RWPE1 (cell line): ENCODE results near the gene GLMP.
A peak's percentile ranks its signal among the peaks of the same experiment; 100 is the strongest.

Source experiments
- CTCF ChIA-PET: fragments of 350-600 bp; sonication (Branson Sonifier 250); formaldehyde crosslinking; extraction: SDS; loops from one replicate; lab custom pipeline; 2021; lab: Yijun Ruan, JAX
- POLR2A ChIA-PET: fragments of 400-600 bp; formaldehyde crosslinking; extraction: SDS; loops from one replicate; lab custom pipeline; 2020; ENCODE audit warnings: antibody characterized with exemption; ENCODE audit not compliant: low non-redundant PET; lab: Yijun Ruan, JAX
- DNase-seq: peaks from one replicate; pipeline ENCODE4 v3.0.0; 2012; ENCODE audit warnings: low spot score
- H3K27ac ChIP-seq: fragments of 450-650 bp; 2 replicates; pipeline ENCODE4 v1.5.1; 2017
- TF ChIP-seq, protein P1 (sequence below): fragments of 450-650 bp; conservative IDR thresholded peaks from 2 replicates; pipeline ENCODE4 v1.5.1; 2017; ENCODE audit warnings: low read depth, mild to moderate bottlenecking

GLMP gene

DNA sequence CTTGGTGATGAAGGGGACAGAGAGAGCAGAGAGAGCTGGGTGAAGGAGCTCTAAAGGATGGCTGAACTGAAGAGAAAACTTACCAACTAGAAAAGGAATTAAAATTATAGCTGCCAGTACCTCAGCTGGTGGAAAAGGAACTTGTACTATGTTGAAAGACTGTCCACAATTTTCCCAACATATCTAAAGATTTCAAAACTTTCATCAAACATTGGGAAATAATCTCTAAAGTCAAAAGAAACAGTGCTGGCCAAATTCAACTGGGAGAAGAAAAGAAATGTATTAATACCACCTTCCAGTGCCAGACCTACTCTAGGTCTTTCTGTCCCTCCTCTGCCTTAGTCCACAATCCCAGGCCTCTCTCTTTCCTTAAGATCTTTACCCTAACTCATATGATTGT, 18.9 kb downstream of the GLMP start:
- TF ChIP-seq, protein P1, sequence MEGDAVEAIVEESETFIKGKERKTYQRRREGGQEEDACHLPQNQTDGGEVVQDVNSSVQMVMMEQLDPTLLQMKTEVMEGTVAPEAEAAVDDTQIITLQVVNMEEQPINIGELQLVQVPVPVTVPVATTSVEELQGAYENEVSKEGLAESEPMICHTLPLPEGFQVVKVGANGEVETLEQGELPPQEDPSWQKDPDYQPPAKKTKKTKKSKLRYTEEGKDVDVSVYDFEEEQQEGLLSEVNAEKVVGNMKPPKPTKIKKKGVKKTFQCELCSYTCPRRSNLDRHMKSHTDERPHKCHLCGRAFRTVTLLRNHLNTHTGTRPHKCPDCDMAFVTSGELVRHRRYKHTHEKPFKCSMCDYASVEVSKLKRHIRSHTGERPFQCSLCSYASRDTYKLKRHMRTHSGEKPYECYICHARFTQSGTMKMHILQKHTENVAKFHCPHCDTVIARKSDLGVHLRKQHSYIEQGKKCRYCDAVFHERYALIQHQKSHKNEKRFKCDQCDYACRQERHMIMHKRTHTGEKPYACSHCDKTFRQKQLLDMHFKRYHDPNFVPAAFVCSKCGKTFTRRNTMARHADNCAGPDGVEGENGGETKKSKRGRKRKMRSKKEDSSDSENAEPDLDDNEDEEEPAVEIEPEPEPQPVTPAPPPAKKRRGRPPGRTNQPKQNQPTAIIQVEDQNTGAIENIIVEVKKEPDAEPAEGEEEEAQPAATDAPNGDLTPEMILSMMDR = no peak
- ChIA-PET POLR2A (no interaction called here), CTCF (interaction anchor here (1.1 kb wide), 1 partner anchor 14 kb away, joined by 3 read pairs; no protein-coding TSS in a partner anchor)
- peak overlapping the region; percentile 68 for H3K27ac ChIP-seq
- no peak for DNase-seq

DNA sequence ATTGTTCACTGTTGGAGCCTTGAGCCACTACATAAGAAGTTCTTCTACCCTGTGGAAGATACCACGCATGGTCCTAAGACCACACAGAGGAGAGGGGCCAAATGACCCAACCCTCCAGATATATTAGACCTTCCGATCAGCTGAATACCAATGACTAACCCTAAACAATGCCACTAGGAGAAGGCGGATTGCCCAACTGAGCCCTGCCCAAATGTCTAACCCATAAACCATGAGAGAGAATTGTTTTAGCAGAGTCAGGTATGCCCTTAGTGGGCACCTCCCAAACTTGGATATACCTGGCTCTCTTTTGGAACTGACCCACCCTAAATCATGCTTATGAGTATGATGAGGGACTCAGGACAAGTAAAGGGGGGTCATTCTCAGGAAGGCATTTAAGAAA, 25.2 kb downstream of the GLMP start:
- TF ChIP-seq, protein P1 = no peak
- DNase-seq = no peak
- H3K27ac ChIP-seq = no peak overlapping the region
- ChIA-PET CTCF (no interaction called here), POLR2A (no interaction called here)

DNA sequence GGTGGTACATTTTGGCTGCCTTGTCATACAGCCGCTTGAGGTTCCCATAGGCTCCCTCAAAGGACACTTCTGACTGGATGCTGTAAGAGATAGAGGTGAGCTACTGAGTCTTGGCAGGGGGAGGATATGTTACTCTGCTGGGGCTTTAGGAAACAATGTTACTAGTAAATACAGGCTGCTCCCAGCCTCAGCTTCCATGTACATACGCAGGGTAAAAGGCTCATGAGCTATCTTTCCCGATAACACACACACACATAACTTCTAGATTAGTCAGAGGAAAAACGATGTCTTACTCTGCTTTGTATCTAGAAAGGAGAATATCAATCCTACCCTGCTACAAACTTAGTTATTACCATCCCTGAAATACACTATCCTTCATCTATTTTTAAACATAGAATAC, 27.1 kb downstream of the GLMP start:
- ChIA-PET POLR2A (no interaction called here), CTCF (no interaction called here)
- TF ChIP-seq, protein P1 = no peak
- H3K27ac ChIP-seq = no peak overlapping the region; the same call in 1 of the 2 replicates
- no peak for DNase-seq

DNA sequence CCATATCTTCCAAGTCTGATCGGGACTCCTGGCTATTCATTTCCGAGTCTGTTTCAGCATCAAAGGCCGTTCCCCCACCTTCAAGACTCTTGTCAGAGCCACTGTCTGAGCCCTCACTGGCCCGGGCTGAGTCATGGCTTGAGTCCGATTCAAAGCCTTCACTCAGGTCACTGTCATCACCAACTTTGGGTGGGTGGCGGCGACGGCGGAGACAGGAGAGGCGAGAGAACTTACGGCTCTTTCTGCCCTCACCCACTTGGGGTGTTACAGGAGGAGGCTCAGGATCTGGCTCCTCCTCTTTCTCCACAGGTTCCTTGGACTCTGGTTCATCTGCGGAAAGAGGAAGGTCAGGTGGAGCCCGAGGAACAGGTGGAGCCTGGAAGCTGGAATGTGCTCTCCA, 29.4 kb downstream of the GLMP start:
- DNase-seq = no peak
- TF ChIP-seq, protein P1 = no peak
- H3K27ac ChIP-seq = peak overlapping the region; percentile 29
- ChIA-PET CTCF (no interaction called here), POLR2A (no interaction called here)

DNA sequence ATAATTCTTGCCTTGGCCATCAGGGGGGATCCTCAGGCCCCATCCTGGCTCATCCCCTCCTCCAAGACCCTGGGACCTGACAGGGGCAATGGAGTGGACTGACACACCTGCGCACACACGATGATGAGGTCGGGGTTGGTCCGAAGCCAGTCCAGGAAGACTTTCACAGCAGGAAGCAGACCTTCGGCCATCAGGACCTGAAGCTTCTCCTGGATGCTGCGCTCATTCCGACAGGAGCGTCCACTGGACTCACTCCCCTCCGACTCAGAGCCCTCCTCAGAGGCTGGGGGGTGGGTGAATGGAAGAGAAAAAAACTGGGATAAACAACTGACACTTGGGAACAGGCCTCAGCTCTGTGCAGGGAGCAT, 32.2 kb downstream of the GLMP start:
- CTCF ChIA-PET = no interaction called here
- TF ChIP-seq, protein P1 = no peak
- H3K27ac ChIP-seq = peak overlapping the region; percentile 97
- no peak for DNase-seq
- POLR2A ChIA-PET = no interaction called here

DNA sequence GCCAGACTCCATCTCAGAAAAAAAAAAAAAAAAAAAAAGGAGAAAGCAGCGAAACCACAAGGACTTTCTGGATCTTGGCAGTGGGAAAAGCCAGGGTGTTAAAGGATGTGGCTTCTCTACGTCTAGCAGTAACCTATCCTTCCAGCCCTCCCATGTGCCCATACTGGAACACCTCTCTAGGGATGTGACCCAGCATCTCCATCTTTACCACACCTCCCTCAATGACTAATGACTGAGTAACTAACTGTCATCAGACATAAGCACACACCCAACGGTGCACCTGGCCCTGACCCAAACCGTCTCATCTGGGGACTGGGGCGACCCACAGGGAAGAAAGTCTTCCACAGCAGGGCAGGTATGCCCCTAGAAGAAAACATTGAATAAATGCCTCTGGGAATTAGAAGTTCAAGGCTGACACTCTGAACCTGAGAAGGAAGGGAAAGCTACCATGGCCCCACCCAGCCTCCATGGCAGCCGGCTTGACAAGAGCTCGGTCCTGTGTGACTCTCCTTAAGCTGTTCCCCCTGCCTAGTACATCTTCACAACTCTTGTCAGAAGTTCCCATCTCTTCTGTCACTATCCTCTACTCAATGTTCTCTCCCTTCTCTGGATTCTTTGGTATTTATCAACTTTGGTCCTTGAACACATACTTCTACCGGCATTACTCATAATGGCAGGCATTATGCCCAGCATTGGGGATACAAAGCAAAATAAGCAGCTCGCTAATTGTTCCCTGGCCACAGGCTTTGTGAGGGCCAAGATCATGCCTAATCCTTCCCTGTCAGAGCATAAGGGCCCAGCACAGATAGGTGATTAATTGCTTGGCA, 32.8 kb downstream of the GLMP start:
- ChIA-PET CTCF (interaction anchor here (0.6 to 0.8 kb wide), 2 partner anchors 14 to 43 kb away, joined by 3 to 4 read pairs; no protein-coding TSS in a partner anchor), POLR2A (interaction anchor here (0.7 kb wide), 1 partner anchor 11 kb away, joined by 4 read pairs; no protein-coding TSS in a partner anchor)
- TF ChIP-seq, protein P1 = no peak
- H3K27ac ChIP-seq = peak overlapping the region; percentile 97
- DNase-seq = peak; percentile 92
